Activated CD8-positive, alpha-beta T cell treated with anti-CD3 and anti-CD28 coated beads for 36 hours (primary cell): ENCODE data around the gene CLDN1. TPM values are rescaled to one million over a fixed set of nuclear protein-coding genes. Genes with fewer than 3 reads are reported as not detected.

Experiments
- ATAC-seq: fragments of 200-7000 bp; cut with Tn5 transposase; one replicate; pipeline ENCODE4 v1.10.0; 2021; ENCODE audit warnings: mild to moderate bottlenecking, moderate library complexity
- CTCF ChIA-PET: fragments of 350-600 bp; sonication (Branson Sonifier 250); formaldehyde crosslinking; loops from one replicate; lab custom pipeline; 2021; ENCODE audit warnings: antibody characterized with exemption; lab: Charles Lee
- POLR2A ChIA-PET: fragments of 350-600 bp; sonication (Branson Sonifier 250); formaldehyde crosslinking; loops from one replicate; lab custom pipeline; 2021; ENCODE audit warnings: antibody characterized with exemption; lab: Charles Lee
- DNase-seq: peaks from one replicate; pipeline ENCODE4 v3.0.0-alpha.2; 2020
- H3K27ac Mint-ChIP-seq: one replicate; pipeline ENCODE4 v1.8.0; 2021; ENCODE audit warnings: mild to moderate bottlenecking, mixed read lengths
- H3K27me3 Mint-ChIP-seq: one replicate; pipeline ENCODE4 v1.8.0; 2021; ENCODE audit warnings: mixed read lengths
- H3K36me3 Mint-ChIP-seq: one replicate; pipeline ENCODE4 v1.8.0; 2021; ENCODE audit warnings: low read depth, mixed read lengths
- H3K4me1 Mint-ChIP-seq: one replicate; pipeline ENCODE4 v1.8.0; 2021; ENCODE audit warnings: low read depth, mixed read lengths
- H3K4me3 Mint-ChIP-seq: one replicate; pipeline ENCODE4 v1.8.0; 2021; ENCODE audit warnings: mild to moderate bottlenecking, moderate library complexity, mixed read lengths
- H3K9me3 Mint-ChIP-seq: one replicate; pipeline ENCODE4 v1.8.0; 2021; ENCODE audit warnings: mixed read lengths
- CTCF ChIP-seq: fragments of 200-600 bp; IDR thresholded peaks from one replicate; pipeline ENCODE4 v1.8.0; 2022; ENCODE audit warnings: antibody characterized with exemption, mild to moderate bottlenecking
- intact Hi-C: fragments of 100-400 bp; cut with micrococcal nuclease; formaldehyde crosslinking; loops from one replicate; pipeline ENCODE4 v1.10.0; 2022
- total RNA-seq, 2 experiments: library from RNA; stranded (reverse); gene quantifications; one replicate each; pipeline ENCODE4 v1.2.3, GENCODE V29; 2021

The CLDN1 gene
- total RNA-seq, 2 experiments from 2014 or later: 0.58 to 0.77 TPM

- no peak for TF ChIP-seq CTCF
- H3K36me3 Mint-ChIP-seq: no peaks in the 10 kb centered on the region
- ChIA-PET POLR2A (interaction anchor here (1.0 kb wide), 1 partner anchor 66 kb away, joined by 3 read pairs; no protein-coding TSS in a partner anchor), CTCF (interaction anchor here (1.3 to 2.3 kb wide), 2 partner anchors 14 to 15 kb away, joined by 4 to 7 read pairs; partner anchors contain the start of gene CLDN1)
- intact Hi-C loops: no loop called here
- H3K27me3 Mint-ChIP-seq: peaks cover 13% of the 10 kb centered on the region
- ATAC-seq (no peak), DNase-seq (no peak)
- peaks cover 3% of the 10 kb centered on the region for H3K4me1 Mint-ChIP-seq
- no peak overlapping the region for H3K27ac Mint-ChIP-seq
- H3K4me3 Mint-ChIP-seq: no peak overlapping the region
- H3K9me3 Mint-ChIP-seq: peaks cover 2% of the 10 kb centered on the region
These were observed 14.4 kb upstream of the CLDN1 start for GRCh38 chr3:190336516-190337189.

DNA sequence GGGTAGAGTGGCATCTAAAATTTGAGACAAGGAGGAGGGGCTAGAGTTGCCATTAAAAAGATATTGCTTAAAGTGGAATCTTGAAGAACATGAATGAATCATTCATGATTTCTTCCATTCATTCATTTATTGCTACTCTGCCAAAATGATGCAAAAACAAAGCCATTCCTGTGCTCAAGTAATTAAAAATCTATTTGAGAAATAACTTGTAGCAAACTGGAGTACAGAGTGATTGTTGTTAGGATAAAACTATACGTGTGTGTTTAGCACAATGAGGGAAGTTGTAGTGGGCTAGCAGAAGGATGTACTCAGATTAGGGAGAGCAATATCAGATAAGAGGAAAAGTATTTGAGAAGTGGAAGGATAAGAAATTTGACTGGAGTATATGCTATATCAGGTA lies 11.7 kb upstream of the CLDN1 start:
- H3K27ac Mint-ChIP-seq: no peak overlapping the region
- no peak overlapping the region for H3K4me3 Mint-ChIP-seq
- CTCF ChIA-PET: interaction anchor here (0.6 to 2.7 kb wide), 2 partner anchors 12 to 108 kb away, joined by 3 to 12 read pairs; partner anchors contain the start of gene CLDN1
- intact Hi-C loops: no loop called here
- ATAC-seq (no peak), DNase-seq (no peak)
- no peak for TF ChIP-seq CTCF
- peaks cover 13% of the 10 kb centered on the region for H3K27me3 Mint-ChIP-seq
- H3K4me1 Mint-ChIP-seq: no peaks in the 10 kb centered on the region
- POLR2A ChIA-PET: no interaction called here
- H3K36me3 Mint-ChIP-seq: no peaks in the 10 kb centered on the region
- H3K9me3 Mint-ChIP-seq: no peaks in the 10 kb centered on the region

DNA sequence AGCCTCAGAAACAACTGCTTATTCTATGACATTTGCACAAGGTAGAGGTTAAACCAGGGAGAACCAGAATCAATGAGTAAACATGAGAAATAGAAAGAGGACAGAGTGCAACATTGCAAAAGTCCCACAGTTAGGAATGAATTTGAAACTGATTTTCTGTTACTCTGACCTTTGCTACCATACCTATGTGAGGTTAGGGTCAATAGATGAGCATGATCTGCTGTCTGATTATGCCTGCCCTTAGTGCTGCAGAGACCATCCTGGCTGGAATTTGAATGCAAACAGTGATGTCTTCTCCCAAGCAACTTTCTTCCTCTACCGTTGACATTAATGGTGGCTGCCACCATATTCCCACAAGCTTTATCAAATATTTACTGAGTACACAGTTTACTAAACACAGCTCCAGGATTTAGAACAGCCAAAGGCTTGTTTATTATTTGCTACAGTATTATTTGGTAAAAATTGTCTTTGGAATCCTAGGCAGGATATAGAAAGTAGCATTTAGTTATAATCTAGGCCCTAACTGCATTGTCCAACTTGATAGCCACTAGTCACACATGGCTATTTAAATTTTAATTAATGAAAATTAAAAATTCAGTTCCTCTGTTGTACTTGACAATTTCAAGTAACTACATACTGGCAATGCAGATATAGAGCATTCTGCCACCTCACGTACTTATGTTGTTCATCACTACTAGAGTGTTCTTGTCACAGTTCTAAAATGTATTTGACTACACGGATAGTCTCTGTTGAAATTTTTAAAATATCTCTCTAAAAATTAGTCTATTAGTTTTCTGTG lies 8.9 kb upstream of the CLDN1 start:
- no peaks in the 10 kb centered on the region for H3K36me3 Mint-ChIP-seq
- CTCF ChIA-PET: interaction anchor here (2.7 kb wide), 1 partner anchor 369 kb away, joined by 11 read pairs; no protein-coding TSS in a partner anchor
- no peaks in the 10 kb centered on the region for H3K9me3 Mint-ChIP-seq
- no peaks in the 10 kb centered on the region for H3K4me1 Mint-ChIP-seq
- no peak overlapping the region for H3K4me3 Mint-ChIP-seq
- DNase-seq: no peak
- intact Hi-C loops: no loop called here
- no peak for ATAC-seq
- POLR2A ChIA-PET: no interaction called here
- no peak for TF ChIP-seq CTCF
- H3K27me3 Mint-ChIP-seq: peaks cover 25% of the 10 kb centered on the region
- no peak overlapping the region for H3K27ac Mint-ChIP-seq

DNA sequence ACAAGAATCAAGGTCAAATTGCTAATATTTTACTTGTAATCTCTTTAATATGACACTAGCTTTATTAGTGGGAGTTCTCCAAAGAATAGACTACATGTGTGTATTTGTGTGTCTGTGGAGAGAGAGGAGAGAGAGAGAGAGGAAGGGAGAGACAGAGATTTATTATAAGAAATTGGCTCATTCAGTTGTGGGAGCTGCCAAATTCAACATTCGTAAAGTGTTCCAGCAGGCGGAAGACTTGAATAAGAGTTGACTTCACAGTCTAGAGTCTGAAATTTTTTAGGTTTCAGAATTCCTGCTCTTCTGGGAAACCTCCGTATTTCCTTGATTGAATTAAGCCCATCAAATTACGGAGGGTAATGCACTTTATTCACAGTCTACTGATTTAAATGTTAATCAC lies 4.7 kb upstream of the CLDN1 start:
- peaks cover 10% of the 10 kb centered on the region for H3K4me1 Mint-ChIP-seq
- ATAC-seq (no peak), DNase-seq (no peak)
- POLR2A ChIA-PET: no interaction called here
- TF ChIP-seq CTCF: no peak
- CTCF ChIA-PET: interaction anchor here (1.3 to 1.6 kb wide), 2 partner anchors 11 to 99 kb away, joined by 3 read pairs; no protein-coding TSS in a partner anchor
- no peaks in the 10 kb centered on the region for H3K9me3 Mint-ChIP-seq
- peaks cover 38% of the 10 kb centered on the region for H3K27me3 Mint-ChIP-seq
- no peaks in the 10 kb centered on the region for H3K36me3 Mint-ChIP-seq
- intact Hi-C loops: loop anchor here (10.0 kb wide), 1 partner anchor 362 kb away; no protein-coding TSS in a partner anchor
- no peak overlapping the region for H3K4me3 Mint-ChIP-seq
- H3K27ac Mint-ChIP-seq: no peak overlapping the region
